GM12891 (cell line): ENCODE data around the gene ERGIC1.

Source experiments
- DNase-seq: peaks from one replicate; pipeline ENCODE4 v3.0.0; 2011; ENCODE audit warnings: low spot score; ENCODE audit not compliant: insufficient read length
- FAIRE-seq: peaks from 2 replicates; lab custom pipeline; 2011; peaks lifted over from hg19 to GRCh38; lab: Jason Lieb, UNC
- PAX5 ChIP-seq: IDR thresholded peaks from 2 replicates; pipeline ENCODE4 v1.6.1; 2011; ENCODE audit warnings: low read length, moderate library complexity, mild to moderate bottlenecking; ENCODE audit not compliant: insufficient read depth, severe bottlenecking
- POLR2A ChIP-seq: IDR thresholded peaks from 2 replicates; pipeline ENCODE4 v1.6.1; 2011; ENCODE audit warnings: low read depth, low read length, control low read depth
- POLR2AphosphoS5 ChIP-seq: IDR thresholded peaks from 2 replicates; pipeline ENCODE4 v1.6.1; 2011; ENCODE audit warnings: low read depth, low read length, control low read depth
- POU2F2 ChIP-seq: IDR thresholded peaks from 2 replicates; pipeline ENCODE4 v1.6.1; 2011; ENCODE audit warnings: low read depth, mild to moderate bottlenecking, control low read depth, low read length, moderate library complexity
- SPI1 ChIP-seq: IDR thresholded peaks from 2 replicates; pipeline ENCODE4 v1.6.1; 2011; ENCODE audit warnings: low read depth, low read length, control low read depth
- TAF1 ChIP-seq: IDR thresholded peaks from 2 replicates; pipeline ENCODE4 v1.6.1; 2011; ENCODE audit warnings: low read depth, low read length, control low read depth

ERGIC1 gene

GRCh38 chr5:172827841-172828240 lies 6.2 kb upstream of the ERGIC1 start:
- no peak for FAIRE-seq
- no peak for DNase-seq

GRCh38 chr5:172828911-172829431 lies 5.1 kb upstream of the ERGIC1 start:
- FAIRE-seq (no peak), DNase-seq (no peak)
- TF ChIP-seq POLR2AphosphoS5 (no peak), PAX5 (no peak), SPI1 (no peak), POLR2A (no peak), POU2F2 (no peak), TAF1 (no peak)

More at GRCh38 chr5:172827841-172828240, 6.2 kb upstream of the ERGIC1 start:
- TF ChIP-seq POU2F2: no peak
- no peak for TF ChIP-seq SPI1
- TF ChIP-seq POLR2A: no peak
- no peak for TF ChIP-seq TAF1
- TF ChIP-seq PAX5: no peak

- DNase-seq: no peak
- TF ChIP-seq TAF1: no peak
- TF ChIP-seq PAX5: no peak
- no peak for TF ChIP-seq POLR2AphosphoS5
- no peak for TF ChIP-seq SPI1
- no peak for TF ChIP-seq POU2F2
- TF ChIP-seq POLR2A: no peak
- FAIRE-seq: no peak
Observed at GRCh38 chr5:172830275-172830799, 3.7 kb upstream of the ERGIC1 start.

GRCh38 chr5:172830876-172831662 lies 3.0 kb upstream of the ERGIC1 start:
- no peak for TF ChIP-seq TAF1
- no peak for TF ChIP-seq SPI1
- no peak for TF ChIP-seq POLR2A
- no peak for TF ChIP-seq PAX5
- FAIRE-seq: no peak
- no peak for DNase-seq

- DNase-seq (no peak), FAIRE-seq (no peak)
Observed at GRCh38 chr5:172832383-172833315, 1.4 kb upstream of the ERGIC1 start.

GRCh38 chr5:172833372-172833685 lies 722 bp upstream of the ERGIC1 start:
- DNase-seq (no peak), FAIRE-seq (no peak)
- TF ChIP-seq POLR2A (no peak), POU2F2 (0 out of 2 replicates have a peak, but pooled peaks have one; percentile 44)

More at GRCh38 chr5:172832383-172833315, 1.4 kb upstream of the ERGIC1 start:
- TF ChIP-seq PAX5 (no peak), SPI1 (no peak), POLR2AphosphoS5 (no peak), POLR2A (no peak), POU2F2 (no peak), TAF1 (no peak)

GRCh38 chr5:172834415-172835289 lies 601 bp downstream of the ERGIC1 start:
- TF ChIP-seq TAF1 (no peak), POU2F2 (no peak), POLR2AphosphoS5 (no peak), PAX5 (no peak), POLR2A (no peak), SPI1 (no peak)
- peak; percentile 13 for FAIRE-seq
- DNase-seq: no peak

GRCh38 chr5:172835290-172835993 lies 1.4 kb downstream of the ERGIC1 start:
- FAIRE-seq: peak; percentile 20
- TF ChIP-seq TAF1 (no peak), PAX5 (no peak), POLR2AphosphoS5 (no peak), POU2F2 (no peak), POLR2A (no peak), SPI1 (no peak)
- DNase-seq: no peak

GRCh38 chr5:172835994-172836356 lies 1.9 kb downstream of the ERGIC1 start:
- FAIRE-seq: no peak
- no peak for TF ChIP-seq TAF1
- TF ChIP-seq SPI1: no peak
- no peak for TF ChIP-seq POLR2AphosphoS5
- TF ChIP-seq POU2F2: no peak
- no peak for TF ChIP-seq PAX5
- TF ChIP-seq POLR2A: no peak

More at GRCh38 chr5:172835994-172836356, 1.9 kb downstream of the ERGIC1 start:
- no peak for DNase-seq
